ENCODE results near the gene HOMER3. TPM values are rescaled to one million over a fixed set of nuclear protein-coding genes. Genes with fewer than 3 reads are reported as not detected.

Gene HOMER3
- total and polyA plus RNA-seq, 10 of the 15 experiments (the other 5 are each of a cell fraction or from before 2014, with no cell fraction given): 0.18 to 10.6 (median 0.50) TPM; not detected in 2

DNA sequence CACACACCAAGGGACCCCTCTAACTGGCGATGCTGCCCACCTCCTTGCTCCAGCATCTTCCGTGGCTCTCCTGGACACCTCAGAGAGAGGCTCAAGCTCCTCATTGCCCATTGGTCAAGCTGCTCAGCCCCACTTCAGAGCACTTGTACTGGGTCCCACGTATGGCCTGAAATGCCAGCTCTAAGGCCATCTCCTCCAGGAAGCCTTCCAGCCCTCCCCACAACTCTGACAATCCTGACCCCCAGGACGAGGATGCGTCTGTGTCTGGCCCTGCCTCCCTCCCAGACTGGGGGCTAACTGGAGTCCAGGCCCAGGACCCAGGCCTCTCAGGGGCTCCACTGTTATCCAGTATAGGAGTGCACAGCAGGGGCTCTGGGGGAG is 7.9 kb upstream of the HOMER3 start:
- Histone ChIP-seq H3K27me3 (replicated peaks in 1 of 2; ENCODE audit: control insufficient read depth in 2 of 2, insufficient read depth in 2 of 2, low read length in 1 of 2) (no peaks in the 10 kb centered on the region), H3K36me3 (ENCODE audit: control insufficient read depth in 2 of 2, insufficient read depth in 2 of 2, low read length in 1 of 2) (no peaks in the 10 kb centered on the region), H3K4me1 (ENCODE audit: control insufficient read depth, insufficient read depth, low read length) (peaks cover 14% of the 10 kb centered on the region), H3K9me3 (replicated peaks; ENCODE audit: control insufficient read depth, insufficient read depth, low read length) (no peaks in the 10 kb centered on the region), H3K4me3 (no peak overlapping the region), H3K4me2 (ENCODE audit: control insufficient read depth, insufficient read depth) (no peak overlapping the region), H3K9ac (ENCODE audit: control insufficient read depth, insufficient read depth, low read length) (no peak overlapping the region), H2AFZ (ENCODE audit: control insufficient read depth, low read depth, low read length) (no peak overlapping the region), H4K20me1 (ENCODE audit: control insufficient read depth, insufficient read depth) (no peaks in the 10 kb centered on the region), H3K27ac (ENCODE audit: control insufficient read depth, insufficient read depth) (no peak overlapping the region), H3K79me2 (ENCODE audit: control insufficient read depth, insufficient read depth, low read length) (no peaks in the 10 kb centered on the region)
- ChIA-PET CTCF (interaction anchor here (1.1 kb wide), 1 partner anchor 37 kb away, joined by 3 read pairs; no protein-coding TSS in a partner anchor), SMC1A (ENCODE audit: uncharacterized antibody, unreplicated experiment) (interaction anchor here (0.6 to 0.9 kb wide), 2 partner anchors 38 to 874 kb away, joined by 3 to 4 read pairs; no protein-coding TSS in a partner anchor), RAD21 (ENCODE audit: unreplicated experiment) (no interaction called here), POLR2A (no interaction called here)
- BruUV-seq (replicated peaks): no TSS peak
- 39% methylated on average over 5 of the region's 5 CpGs for WGBS (ENCODE audit: insufficient coverage, insufficient replicate concordance, low lambda C conversion rate, missing lambda C conversion rate)
- intact Hi-C loops (cut with micrococcal nuclease; ENCODE audit: unreplicated experiment) (no loop called here), in situ Hi-C loops (cut with MboI) (no loop called here)
- ATAC-seq (no peak), DNase-seq (ENCODE audit: low read depth, low spot score) (no peak), FAIRE-seq (no peak)
- TF ChIP-seq SMAD1 (IDR thresholded peaks at IDR 0.05; ENCODE audit: low read depth, partially characterized antibody): no peak
- TF ChIP-seq PAX8 (IDR thresholded peaks at IDR 0.05): no peak
- TF ChIP-seq, protein P1, sequence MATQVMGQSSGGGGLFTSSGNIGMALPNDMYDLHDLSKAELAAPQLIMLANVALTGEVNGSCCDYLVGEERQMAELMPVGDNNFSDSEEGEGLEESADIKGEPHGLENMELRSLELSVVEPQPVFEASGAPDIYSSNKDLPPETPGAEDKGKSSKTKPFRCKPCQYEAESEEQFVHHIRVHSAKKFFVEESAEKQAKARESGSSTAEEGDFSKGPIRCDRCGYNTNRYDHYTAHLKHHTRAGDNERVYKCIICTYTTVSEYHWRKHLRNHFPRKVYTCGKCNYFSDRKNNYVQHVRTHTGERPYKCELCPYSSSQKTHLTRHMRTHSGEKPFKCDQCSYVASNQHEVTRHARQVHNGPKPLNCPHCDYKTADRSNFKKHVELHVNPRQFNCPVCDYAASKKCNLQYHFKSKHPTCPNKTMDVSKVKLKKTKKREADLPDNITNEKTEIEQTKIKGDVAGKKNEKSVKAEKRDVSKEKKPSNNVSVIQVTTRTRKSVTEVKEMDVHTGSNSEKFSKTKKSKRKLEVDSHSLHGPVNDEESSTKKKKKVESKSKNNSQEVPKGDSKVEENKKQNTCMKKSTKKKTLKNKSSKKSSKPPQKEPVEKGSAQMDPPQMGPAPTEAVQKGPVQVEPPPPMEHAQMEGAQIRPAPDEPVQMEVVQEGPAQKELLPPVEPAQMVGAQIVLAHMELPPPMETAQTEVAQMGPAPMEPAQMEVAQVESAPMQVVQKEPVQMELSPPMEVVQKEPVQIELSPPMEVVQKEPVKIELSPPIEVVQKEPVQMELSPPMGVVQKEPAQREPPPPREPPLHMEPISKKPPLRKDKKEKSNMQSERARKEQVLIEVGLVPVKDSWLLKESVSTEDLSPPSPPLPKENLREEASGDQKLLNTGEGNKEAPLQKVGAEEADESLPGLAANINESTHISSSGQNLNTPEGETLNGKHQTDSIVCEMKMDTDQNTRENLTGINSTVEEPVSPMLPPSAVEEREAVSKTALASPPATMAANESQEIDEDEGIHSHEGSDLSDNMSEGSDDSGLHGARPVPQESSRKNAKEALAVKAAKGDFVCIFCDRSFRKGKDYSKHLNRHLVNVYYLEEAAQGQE (IDR thresholded peaks at IDR 0.05; ENCODE audit: low read depth, low read length): no peak
- TF ChIP-seq, protein P2, sequence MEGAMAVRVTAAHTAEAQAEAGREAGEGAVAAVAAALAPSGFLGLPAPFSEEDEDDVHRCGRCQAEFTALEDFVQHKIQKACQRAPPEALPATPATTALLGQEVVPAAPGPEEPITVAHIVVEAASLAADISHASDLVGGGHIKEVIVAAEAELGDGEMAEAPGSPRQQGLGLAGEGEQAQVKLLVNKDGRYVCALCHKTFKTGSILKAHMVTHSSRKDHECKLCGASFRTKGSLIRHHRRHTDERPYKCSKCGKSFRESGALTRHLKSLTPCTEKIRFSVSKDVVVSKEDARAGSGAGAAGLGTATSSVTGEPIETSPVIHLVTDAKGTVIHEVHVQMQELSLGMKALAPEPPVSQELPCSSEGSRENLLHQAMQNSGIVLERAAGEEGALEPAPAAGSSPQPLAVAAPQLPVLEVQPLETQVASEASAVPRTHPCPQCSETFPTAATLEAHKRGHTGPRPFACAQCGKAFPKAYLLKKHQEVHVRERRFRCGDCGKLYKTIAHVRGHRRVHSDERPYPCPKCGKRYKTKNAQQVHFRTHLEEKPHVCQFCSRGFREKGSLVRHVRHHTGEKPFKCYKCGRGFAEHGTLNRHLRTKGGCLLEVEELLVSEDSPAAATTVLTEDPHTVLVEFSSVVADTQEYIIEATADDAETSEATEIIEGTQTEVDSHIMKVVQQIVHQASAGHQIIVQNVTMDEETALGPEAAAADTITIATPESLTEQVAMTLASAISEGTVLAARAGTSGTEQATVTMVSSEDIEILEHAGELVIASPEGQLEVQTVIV (IDR thresholded peaks at IDR 0.05; ENCODE audit: borderline replicate concordance, partially characterized antibody): no peak
- TF ChIP-seq, protein P3, sequence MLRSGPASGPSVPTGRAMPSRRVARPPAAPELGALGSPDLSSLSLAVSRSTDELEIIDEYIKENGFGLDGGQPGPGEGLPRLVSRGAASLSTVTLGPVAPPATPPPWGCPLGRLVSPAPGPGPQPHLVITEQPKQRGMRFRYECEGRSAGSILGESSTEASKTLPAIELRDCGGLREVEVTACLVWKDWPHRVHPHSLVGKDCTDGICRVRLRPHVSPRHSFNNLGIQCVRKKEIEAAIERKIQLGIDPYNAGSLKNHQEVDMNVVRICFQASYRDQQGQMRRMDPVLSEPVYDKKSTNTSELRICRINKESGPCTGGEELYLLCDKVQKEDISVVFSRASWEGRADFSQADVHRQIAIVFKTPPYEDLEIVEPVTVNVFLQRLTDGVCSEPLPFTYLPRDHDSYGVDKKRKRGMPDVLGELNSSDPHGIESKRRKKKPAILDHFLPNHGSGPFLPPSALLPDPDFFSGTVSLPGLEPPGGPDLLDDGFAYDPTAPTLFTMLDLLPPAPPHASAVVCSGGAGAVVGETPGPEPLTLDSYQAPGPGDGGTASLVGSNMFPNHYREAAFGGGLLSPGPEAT (IDR thresholded peaks at IDR 0.05; ENCODE audit: low read depth): no peak
- TF ChIP-seq CHD1 (IDR thresholded peaks at IDR 0.05; ENCODE audit: low read depth, low read length): no peak
- TF ChIP-seq CHD4 (IDR thresholded peaks at IDR 0.05): no peak
- no peak for TF ChIP-seq YY1 (IDR thresholded peaks at IDR 0.05; ENCODE audit: low read depth, low read length)
- TF ChIP-seq ETV6 (conservative IDR thresholded peaks at IDR 0.05 in 1 of 2, IDR thresholded peaks at IDR 0.05 in 1 of 2; ENCODE audit: borderline replicate concordance in 1 of 2, low read depth in 1 of 2): no peak
- TF ChIP-seq POLR2AphosphoS2 (IDR thresholded peaks at IDR 0.05; ENCODE audit: low read depth, low read length): no peak
- no peak for TF ChIP-seq SREBF1 (IDR thresholded peaks at IDR 0.05; ENCODE audit: low read length)
- TF ChIP-seq, protein P4, sequence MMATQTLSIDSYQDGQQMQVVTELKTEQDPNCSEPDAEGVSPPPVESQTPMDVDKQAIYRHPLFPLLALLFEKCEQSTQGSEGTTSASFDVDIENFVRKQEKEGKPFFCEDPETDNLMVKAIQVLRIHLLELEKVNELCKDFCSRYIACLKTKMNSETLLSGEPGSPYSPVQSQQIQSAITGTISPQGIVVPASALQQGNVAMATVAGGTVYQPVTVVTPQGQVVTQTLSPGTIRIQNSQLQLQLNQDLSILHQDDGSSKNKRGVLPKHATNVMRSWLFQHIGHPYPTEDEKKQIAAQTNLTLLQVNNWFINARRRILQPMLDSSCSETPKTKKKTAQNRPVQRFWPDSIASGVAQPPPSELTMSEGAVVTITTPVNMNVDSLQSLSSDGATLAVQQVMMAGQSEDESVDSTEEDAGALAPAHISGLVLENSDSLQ (IDR thresholded peaks at IDR 0.05): no peak
- TF ChIP-seq CEBPB (IDR thresholded peaks at IDR 0.05; ENCODE audit: borderline replicate concordance in 1 of 2, low read depth in 2 of 2, low read length in 2 of 2): no peak
- TF ChIP-seq EGR1 (IDR thresholded peaks at IDR 0.05; ENCODE audit: borderline replicate concordance in 1 of 2, low read depth in 2 of 2, low read length in 2 of 2): no peak
- TF ChIP-seq RUNX3 (IDR thresholded peaks at IDR 0.05; ENCODE audit: low read length): no peak
- no peak for TF ChIP-seq TCF7 (IDR thresholded peaks at IDR 0.05; ENCODE audit: borderline replicate concordance)

All from GM12878 (cell line).